HT1080 (cell line): ENCODE measurements around the gene KCTD1. TPM values are rescaled to one million over a fixed set of nuclear protein-coding genes. Genes with fewer than 3 reads are reported as not detected.
A peak's percentile ranks its signal among the peaks of the same experiment; 100 is the strongest.

Source experiments
- DNase-seq: peaks from one replicate; pipeline ENCODE4 v3.0.0-alpha.2; 2015; ENCODE audit warnings: low read depth
- total RNA-seq: library from RNA; depleted of rRNA; stranded (reverse); fragments of >200 nt; shearing (Covaris generic); gene quantifications from 2 replicates; pipeline ENCODE4 v1.2.3, GENCODE V29; 2014

Gene KCTD1
- total RNA-seq, 1 experiment from 2014 or later, result 26.5 TPM

- no peak for DNase-seq
Measured at GRCh38 chr18:26432651-26433424, 115.5 kb downstream of the KCTD1 start.

GRCh38 chr18:26429535-26430226 lies 118.7 kb downstream of the KCTD1 start:
- DNase-seq, result peak; percentile 80

DNA sequence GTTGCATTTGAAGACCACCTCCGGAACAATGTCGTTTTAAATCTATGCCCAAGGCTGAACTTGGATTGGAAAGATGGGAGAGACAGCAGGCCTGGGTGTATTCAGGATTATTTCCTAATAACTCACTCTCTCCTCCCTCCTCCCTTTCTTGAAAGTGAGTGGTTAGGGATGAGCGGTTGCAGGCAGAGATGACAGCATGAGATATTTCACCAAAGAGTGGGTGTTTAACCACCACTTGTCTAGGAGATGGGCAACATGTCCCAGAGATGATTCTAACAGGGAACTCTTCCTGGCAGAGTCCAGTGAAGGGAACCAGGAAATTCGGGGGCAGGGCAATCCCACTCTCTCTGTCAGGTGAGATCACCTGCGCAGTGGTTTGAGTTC lies 123.2 kb downstream of the KCTD1 start:
- DNase-seq, result no peak

GRCh38 chr18:26424428-26425147 lies 123.8 kb downstream of the KCTD1 start:
- no peak for DNase-seq

DNA sequence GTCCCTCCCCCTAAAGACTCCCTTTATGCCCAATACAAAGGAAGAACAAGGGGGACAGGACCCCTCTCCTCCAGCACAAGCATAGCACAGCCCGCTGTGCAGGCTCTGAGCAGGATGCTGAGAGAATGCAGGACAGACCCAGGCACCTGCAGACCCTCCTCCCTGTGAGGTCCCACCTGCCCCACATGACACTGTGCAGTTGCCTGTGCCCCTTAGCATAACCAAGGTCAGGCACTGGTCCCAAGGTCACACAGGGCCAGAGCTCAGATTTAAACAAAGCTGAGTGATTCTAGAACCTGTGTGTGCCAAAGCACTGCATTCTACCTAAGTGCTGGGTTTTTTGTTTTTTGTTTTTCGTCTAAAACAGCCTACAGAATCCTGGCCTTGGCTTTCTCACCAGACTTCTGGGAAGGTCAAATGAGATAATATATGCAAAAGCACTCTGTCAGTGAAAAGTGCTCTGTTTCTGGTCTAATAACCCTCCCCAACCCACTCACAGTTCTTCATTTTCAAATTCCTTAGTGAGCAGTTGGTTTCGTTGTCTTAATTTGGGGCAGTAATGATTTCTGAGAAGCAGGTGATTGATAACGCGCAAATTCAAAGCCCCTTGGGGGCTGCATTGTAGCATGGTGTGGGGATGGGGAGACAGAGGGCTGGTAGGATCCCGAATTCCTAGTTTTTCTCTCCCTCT lies 125.7 kb downstream of the KCTD1 start:
- no peak for DNase-seq

DNA sequence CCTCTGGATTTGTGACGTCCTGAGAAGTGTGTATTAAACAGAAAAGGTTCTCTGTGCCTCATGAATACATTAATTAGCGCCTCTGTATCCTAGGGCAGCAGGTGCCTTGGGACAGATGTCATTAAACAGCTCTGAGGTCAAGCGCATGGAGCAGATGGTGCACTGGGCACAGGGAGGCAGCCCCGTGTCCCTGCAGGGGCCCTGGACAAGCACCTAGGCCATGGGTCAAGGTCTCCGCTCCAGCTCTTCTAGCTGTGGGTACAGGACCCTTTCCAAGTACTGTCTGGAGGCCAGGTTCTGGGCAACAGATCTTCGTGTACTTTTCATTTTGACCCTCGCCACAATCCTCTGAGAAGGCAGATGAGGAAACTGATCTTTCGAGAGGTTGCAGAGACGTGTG lies 126.4 kb downstream of the KCTD1 start:
- DNase-seq, result no peak

GRCh38 chr18:26421503-26421902 lies 126.8 kb downstream of the KCTD1 start:
- no peak for DNase-seq

DNA sequence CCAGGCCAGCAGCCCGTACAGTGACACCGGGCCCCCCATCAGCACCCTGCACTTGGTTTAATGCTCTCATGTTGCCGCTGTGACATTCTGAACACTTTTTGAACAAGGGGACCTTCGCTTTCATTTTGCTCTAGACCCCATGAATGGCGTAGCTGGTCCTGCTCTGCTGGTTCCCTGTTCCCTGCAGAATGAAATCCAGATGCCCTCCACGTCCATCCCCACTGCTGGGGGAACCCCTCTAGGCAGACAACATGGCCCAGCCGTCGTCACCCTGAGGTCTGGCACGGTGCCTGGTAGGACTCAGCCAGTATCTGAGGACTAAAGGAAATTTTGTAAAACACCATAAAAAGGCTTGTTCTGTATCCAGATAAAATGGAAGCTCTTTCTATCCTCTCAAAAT lies 128.6 kb downstream of the KCTD1 start:
- no peak for DNase-seq

DNA sequence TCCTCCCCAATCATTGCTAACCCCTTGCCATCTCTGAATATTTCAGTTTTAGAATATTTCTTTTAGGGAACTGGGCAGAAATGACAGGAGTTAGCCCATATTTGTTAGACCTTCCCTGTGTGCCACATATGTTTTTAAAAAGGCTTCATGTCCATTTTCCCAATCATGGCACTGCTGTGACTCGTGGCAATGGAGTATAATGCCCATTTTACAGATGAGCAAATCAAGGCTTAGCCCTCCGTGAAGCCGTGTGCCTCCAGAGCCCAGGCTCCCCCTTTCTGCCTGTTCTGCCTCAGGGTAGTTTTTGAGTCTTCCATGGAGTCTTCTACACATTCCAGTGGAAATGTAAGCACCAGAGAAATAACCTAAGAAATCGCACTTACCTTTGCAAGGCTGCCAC lies 130.1 kb downstream of the KCTD1 start:
- no peak for DNase-seq

DNA sequence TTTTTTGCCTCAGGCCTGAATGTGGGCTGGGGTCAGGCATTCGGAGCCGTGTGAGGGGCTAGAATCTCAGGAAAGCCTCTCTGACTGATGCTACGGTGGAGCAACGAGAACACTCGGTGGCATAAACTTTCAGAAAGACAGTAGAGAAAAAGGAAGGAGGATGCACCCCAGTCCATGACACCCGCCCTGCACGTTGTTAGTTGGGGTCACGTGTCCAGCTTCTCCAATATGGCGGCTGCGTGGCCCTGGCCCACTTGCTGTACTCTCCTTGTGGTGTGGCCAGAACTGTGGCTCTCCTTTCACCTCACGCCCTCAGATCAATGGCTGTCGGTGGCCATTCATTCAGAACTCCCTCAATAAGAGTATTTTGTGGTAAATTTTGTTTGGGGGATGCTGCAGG lies 131.2 kb downstream of the KCTD1 start:
- DNase-seq, result no peak

DNA sequence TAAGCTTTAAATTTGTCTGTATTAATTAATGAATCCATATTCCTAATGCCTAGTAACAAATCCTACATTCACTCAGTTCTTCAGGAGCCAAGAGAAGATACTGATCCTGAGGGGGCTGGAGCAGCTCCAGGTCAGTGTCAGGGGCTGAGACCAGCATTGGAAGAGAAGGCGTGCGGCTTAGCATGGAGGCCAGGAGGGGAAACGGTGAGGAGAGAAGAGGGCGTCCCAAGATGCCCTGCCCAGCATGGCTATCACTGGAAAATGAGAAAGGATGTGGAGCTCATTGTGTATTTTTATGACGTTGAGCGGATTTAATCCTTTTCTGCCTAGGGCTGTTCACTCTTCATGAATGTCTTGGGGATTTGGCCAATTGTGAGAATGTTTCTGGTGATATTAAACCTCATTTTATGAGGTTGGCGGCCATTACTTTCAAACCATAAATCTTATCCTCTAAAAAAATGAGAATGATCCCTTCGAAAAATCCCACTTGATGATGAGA lies 131.7 kb downstream of the KCTD1 start:
- no peak for DNase-seq

- DNase-seq, result no peak
Measured at GRCh38 chr18:26415631-26416030, 132.7 kb downstream of the KCTD1 start.

DNA sequence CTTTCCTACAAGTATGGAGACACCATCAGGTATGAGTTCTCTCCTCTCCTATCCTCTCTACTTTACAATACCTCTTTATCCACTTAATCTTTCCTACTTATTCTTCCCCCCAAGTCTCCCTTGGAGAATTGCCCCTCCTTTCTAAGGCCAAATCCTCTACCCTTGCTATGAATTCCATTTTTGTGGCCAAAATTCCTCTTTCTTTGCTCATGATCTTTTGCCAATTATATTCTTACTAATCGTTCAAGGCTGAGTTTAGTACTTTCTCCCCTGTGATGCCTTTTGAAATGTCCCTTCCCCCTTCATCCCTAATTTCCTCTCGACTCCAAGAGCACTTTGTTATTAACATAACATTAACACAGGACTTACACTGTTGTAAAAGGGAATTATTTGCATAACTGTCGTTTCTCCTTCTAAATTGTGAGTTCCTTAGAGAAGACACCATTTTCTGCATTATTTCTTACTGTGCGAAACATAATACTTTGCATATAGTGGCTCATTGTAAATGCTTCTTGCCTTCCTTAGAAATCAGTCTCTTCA lies 133.4 kb downstream of the KCTD1 start:
- no peak for DNase-seq

DNA sequence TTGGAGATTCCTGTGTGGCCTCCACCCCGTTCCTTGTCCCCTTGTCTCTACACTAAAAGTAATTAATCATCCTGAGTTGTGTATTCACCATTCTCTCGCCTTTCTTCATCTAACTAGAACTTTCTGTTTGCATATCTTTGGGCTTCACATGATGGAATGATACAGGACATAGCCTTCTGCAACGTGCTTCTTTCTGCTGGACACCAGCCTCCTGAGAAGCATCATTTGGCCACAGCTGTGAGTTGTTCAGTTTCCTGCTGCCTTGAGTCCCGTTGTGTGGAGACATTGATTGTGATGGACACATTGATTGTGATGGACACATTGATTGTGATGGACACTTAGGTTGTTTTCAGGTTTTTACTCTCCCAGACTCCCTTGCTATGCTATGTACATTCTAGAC lies 139.3 kb downstream of the KCTD1 start:
- DNase-seq, result no peak

- DNase-seq, result no peak
Measured at GRCh38 chr18:26407736-26408601, 140.4 kb downstream of the KCTD1 start.

DNA sequence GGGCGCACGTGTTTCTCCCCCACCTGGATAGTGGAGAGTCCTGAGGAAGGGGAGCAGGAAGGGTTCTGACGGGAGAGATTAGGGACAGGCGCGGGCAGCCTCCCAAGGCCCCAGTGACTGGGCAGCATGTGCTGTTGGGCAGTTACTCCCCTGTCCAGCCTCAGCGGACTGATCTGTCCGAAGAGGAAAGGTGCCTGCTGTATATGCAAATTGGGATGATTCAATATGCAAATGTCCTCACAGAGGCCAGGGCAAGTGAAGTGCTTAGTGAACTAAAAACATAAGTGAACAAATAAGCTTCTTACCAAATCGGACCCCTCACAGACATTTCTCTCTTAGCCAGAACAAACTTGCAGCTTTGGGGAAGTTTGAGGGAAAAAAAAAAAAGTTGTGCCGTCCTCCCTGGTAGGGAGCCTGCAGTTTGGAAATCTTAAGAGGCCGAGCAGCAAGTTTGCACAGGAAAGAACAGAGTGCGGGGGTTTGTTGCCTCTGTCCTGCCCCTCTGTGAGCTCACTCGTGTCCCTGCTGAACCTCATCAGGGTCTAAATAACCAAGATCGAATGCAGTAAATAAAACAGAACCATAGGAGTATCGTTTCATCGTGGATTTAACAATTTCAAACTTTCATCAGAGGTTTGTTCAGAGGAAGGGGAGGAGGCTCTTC lies 141.4 kb downstream of the KCTD1 start:
- DNase-seq, result no peak

GRCh38 chr18:26406324-26406723 lies 142.0 kb downstream of the KCTD1 start:
- DNase-seq, result no peak

DNA sequence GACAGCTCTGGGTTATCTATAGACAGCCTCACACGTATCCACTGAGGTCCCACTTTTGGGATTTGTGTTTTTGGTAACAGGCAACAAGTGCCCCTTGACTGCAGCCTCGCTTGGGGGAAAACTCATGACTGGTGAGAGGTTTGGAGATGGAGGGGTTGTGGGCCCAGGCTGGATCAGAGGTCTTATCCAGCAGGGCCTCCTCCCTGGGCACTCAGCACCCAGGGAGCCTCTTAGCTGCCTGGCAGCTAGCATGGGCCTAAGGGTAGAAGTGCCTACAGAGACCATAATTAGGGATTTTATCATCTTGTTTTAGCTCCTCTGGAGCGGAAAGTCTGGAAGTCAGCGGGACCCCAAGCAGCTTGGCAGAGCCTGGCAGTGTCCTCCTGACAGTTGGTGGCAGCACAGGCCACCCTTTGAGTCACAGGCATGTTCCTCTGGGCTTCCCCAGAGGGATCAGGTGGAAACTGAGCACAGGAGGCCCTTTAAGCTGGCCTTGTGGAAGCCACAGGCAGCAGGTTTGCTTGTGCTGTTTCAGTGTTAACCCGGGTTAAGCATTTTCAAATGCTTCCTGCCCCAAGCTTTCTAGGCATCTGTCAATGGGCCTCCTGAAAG lies 143.1 kb downstream of the KCTD1 start:
- DNase-seq, result peak; percentile 51
